PC-9 (cell line): ENCODE data around the gene NECAB3. TPM values are rescaled to one million over a fixed set of nuclear protein-coding genes. Genes with fewer than 3 reads are reported as not detected.

Source experiments
- BruUV-seq: library from RNA; stranded (reverse); fragments of 400-500 nt; replicated peaks from 2 replicates; lab custom pipeline; 2021; lab: Mats Ljungman, UMichigan
- CTCF ChIA-PET: fragments of 300-600 bp; sonication (Branson Sonifier 250); formaldehyde crosslinking; loops from one replicate; lab custom pipeline; 2022; ENCODE audit warnings: antibody characterized with exemption; lab: Charles Lee
- POLR2A ChIA-PET: fragments of 300-600 bp; sonication (Branson Sonifier 250); formaldehyde crosslinking; loops from one replicate; lab custom pipeline; 2022; ENCODE audit warnings: antibody characterized with exemption; ENCODE audit not compliant: unreplicated experiment; lab: Charles Lee
- DNase-seq, 2 experiments: peaks; one replicate each; pipeline versions ENCODE4 v3.0.0 to v3.0.0-alpha.2; 2015 to 2022; ENCODE audit warnings: mixed read lengths in 1 of 2
- H2AFZ ChIP-seq: fragments of 200-600 bp; sonication (generic); 2 replicates; pipeline ENCODE4 v1.8.1; 2017; ENCODE audit warnings: antibody characterized with exemption
- H3F3A ChIP-seq: fragments of 200-600 bp; sonication (generic); 2 replicates; pipeline ENCODE4 v1.8.1; 2017; ENCODE audit warnings: antibody characterized with exemption, mild to moderate bottlenecking, low read depth; ENCODE audit not compliant: insufficient read depth
- H3K27ac ChIP-seq: fragments of 200-600 bp; sonication (generic); 2 replicates; pipeline ENCODE4 v1.6.1; 2016; ENCODE audit warnings: mixed run types
- H3K27me3 ChIP-seq: fragments of 200-600 bp; sonication (generic); 2 replicates; pipeline ENCODE4 v1.6.1; 2016; ENCODE audit warnings: low read depth, mixed run types; ENCODE audit not compliant: insufficient read depth
- H3K36me3 ChIP-seq: fragments of 200-600 bp; sonication (generic); 2 replicates; pipeline ENCODE4 v1.6.1; 2016; ENCODE audit warnings: low read depth, mixed run types
- H3K4me1 ChIP-seq: fragments of 200-600 bp; sonication (generic); replicated peaks from 2 replicates; pipeline ENCODE4 v1.6.1; 2016; ENCODE audit warnings: mixed run types; ENCODE audit not compliant: insufficient read depth
- H3K4me2 ChIP-seq: fragments of 200-600 bp; sonication (generic); 2 replicates; pipeline ENCODE4 v1.6.1; 2017; ENCODE audit warnings: mixed run types
- H3K4me3 ChIP-seq: fragments of 200-600 bp; sonication (generic); 2 replicates; pipeline ENCODE4 v1.6.1; 2016; ENCODE audit warnings: mixed run types
- H3K79me2 ChIP-seq: fragments of 200-600 bp; sonication (generic); 2 replicates; pipeline ENCODE4 v1.6.1; 2017; ENCODE audit warnings: low read depth, mixed run types
- H3K9me2 ChIP-seq: fragments of 200-600 bp; sonication (generic); 2 replicates; pipeline ENCODE4 v1.8.1; 2017; ENCODE audit warnings: mild to moderate bottlenecking; ENCODE audit not compliant: insufficient read depth
- H3K9me3 ChIP-seq: fragments of 200-600 bp; sonication (generic); 2 replicates; pipeline ENCODE4 v1.8.1; 2016; ENCODE audit warnings: low read depth; ENCODE audit not compliant: insufficient read depth
- H4K20me1 ChIP-seq: fragments of 200-600 bp; sonication (generic); 2 replicates; pipeline ENCODE4 v1.8.1; 2017; ENCODE audit not compliant: insufficient read depth
- CTCF ChIP-seq: fragments of 200-600 bp; sonication (generic); conservative IDR thresholded peaks from 2 replicates; pipeline ENCODE4 v1.6.1; 2017; ENCODE audit warnings: mixed run types, antibody characterized with exemption, mild to moderate bottlenecking, moderate library complexity
- EZH2 ChIP-seq: fragments of 200-600 bp; sonication (generic); IDR thresholded peaks from 2 replicates; pipeline ENCODE4 v1.8.0; 2017; ENCODE audit warnings: antibody characterized with exemption, low read depth
- intact Hi-C: fragments of 100-400 bp; cut with micrococcal nuclease; formaldehyde crosslinking; loops from one replicate; pipeline ENCODE4 v1.10.0; 2022; ENCODE audit not compliant: unreplicated experiment
- total RNA-seq: library from RNA; stranded (reverse); gene quantifications from 2 replicates; pipeline ENCODE4 v1.2.3, GENCODE V29; 2021

NECAB3 gene
- total RNA-seq, 1 experiment from 2014 or later: 72.1 TPM

- Histone ChIP-seq H3K4me3 (peak overlapping the region; percentile 73), H3K79me2 (peaks cover 30% of the 10 kb centered on the region), H3K9me3 (no peaks in the 10 kb centered on the region), H2AFZ (no peak overlapping the region), H3K27me3 (no peaks in the 10 kb centered on the region), H3K4me1 (peaks cover 24% of the 10 kb centered on the region), H3F3A (peaks cover 19% of the 10 kb centered on the region; the same call in 1 of the 2 replicates), H3K27ac (no peak overlapping the region), H3K4me2 (peak overlapping the region; percentile 100), H3K9me2 (no peaks in the 10 kb centered on the region), H4K20me1 (no peaks in the 10 kb centered on the region), H3K36me3 (no peaks in the 10 kb centered on the region)
- intact Hi-C loops: no loop called here
- TF ChIP-seq CTCF: no peak
- no peak for TF ChIP-seq EZH2
- BruUV-seq: no TSS peak
- peak; percentile 18 to 41 for DNase-seq
- ChIA-PET POLR2A (interaction anchor here (0.5 to 0.7 kb wide), 2 partner anchors 309 to 311 kb away, joined by 6 to 7 read pairs; no protein-coding TSS in a partner anchor), CTCF (interaction anchor here (1.0 kb wide), 1 partner anchor 18 kb away, joined by 3 read pairs; the partner anchor contains the start of gene ACTL10)
Observed at GRCh38 chr20:33684533-33685327, 10.5 kb upstream of the NECAB3 start.

GRCh38 chr20:33681728-33682353 is 7.6 kb upstream of the NECAB3 start:
- H3K9me3 ChIP-seq: no peaks in the 10 kb centered on the region
- BruUV-seq: no TSS peak

More at GRCh38 chr20:33681728-33682353, 7.6 kb upstream of the NECAB3 start:
- CTCF ChIA-PET: no interaction called here
- Histone ChIP-seq H3K4me1 (peaks cover 22% of the 10 kb centered on the region), H2AFZ (no peak overlapping the region), H3K36me3 (no peaks in the 10 kb centered on the region), H3K27me3 (no peaks in the 10 kb centered on the region), H3K27ac (no peak overlapping the region), H3K9me2 (no peaks in the 10 kb centered on the region), H3F3A (peaks cover 12% of the 10 kb centered on the region; the same call in 1 of the 2 replicates), H4K20me1 (no peaks in the 10 kb centered on the region), H3K4me3 (no peak overlapping the region), H3K79me2 (peaks cover 30% of the 10 kb centered on the region), H3K4me2 (no peak overlapping the region)
- POLR2A ChIA-PET: interaction anchor here (0.6 kb wide), 2 partner anchors 40 to 107 kb away, joined by 3 read pairs; no protein-coding TSS in a partner anchor
- no peak for DNase-seq
- intact Hi-C loops: no loop called here
- TF ChIP-seq CTCF (no peak), EZH2 (no peak)
